ENCODE data around the gene TIAM2.
A peak's percentile ranks its signal among the peaks of the same experiment; 100 is the strongest.
"Not testable (repeated sequence)": the region's sequence is repeated elsewhere in the genome, so short reads cannot be mapped to it uniquely, and the experiment has no call there.

Gene TIAM2

DNA sequence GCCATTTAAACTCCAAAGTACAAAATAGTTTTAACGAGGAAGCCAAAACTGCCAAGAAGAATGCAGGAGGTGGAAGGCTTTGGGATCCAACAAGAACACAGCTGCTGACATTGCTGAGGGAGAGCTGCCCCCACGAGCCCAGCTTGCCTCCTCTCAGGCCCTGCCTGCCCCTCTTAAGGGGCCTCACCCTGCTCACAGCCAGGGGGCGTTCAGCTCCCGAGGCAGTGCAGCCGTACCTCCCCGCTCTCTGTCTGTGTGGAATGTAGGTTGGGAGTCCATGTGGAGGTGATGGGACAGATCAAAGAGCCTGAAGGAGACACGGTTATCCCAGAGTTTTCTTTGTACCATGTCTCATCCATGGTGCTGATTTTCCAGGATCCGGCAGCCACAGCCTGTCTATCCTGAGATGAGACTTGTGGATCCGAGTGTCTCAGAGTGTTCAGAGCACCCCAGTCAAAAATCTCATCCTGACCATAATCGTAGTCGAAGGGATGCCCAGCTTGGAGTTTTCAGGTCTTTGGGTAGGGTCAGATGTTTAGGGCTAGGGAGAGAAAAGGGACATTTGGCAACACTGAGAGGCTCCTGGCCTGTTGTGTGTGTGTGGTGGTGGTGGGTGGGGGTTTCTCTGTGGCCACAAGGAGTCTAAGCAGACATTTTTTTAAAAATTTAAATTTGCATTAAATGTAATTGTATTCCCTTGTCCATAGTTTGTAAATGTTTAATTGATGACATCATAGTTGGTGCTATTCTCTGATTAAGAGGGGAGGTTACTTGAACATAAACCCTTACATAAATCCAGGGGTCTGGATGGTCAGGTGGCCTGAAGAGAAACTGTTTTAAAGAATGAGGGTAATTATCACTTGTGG is 157.3 kb downstream of the TIAM2 start:
- no peak for DNase-seq
- intact Hi-C loops (cut with DNase I), result no loop called here

DNA sequence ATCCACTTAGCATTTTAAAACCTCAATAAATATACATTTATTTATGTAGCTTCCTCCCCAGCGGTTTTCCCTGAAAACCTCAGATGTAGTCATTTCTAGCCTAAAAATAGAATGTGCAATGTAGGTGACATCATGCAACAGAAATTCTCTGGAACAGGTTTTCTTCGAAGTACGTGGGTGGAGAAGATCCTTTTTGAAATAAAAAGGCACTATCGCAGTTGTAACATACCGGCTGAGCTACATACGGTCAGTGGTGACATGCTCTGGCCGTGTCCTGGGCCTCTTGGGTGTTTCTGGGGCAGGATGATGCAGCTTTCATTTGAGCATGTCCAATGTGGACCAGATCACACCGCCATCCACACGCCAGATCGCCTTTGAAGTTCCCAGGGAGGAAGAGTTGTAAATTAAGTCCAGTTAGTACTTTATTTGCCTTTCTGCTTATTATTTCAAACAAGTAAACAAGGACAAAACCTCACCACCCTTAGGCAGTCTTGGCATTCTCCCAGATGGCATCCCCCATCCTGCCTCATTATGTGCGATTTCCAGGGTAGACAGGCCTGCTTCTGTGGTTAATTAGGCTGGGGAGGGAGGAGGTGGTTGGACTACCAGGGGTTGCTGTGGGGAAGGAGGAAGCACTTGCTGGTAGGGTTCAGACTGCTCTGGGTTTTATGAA is 159.2 kb downstream of the TIAM2 start:
- intact Hi-C loops (cut with DNase I), result no loop called here
- no peak for DNase-seq

DNA sequence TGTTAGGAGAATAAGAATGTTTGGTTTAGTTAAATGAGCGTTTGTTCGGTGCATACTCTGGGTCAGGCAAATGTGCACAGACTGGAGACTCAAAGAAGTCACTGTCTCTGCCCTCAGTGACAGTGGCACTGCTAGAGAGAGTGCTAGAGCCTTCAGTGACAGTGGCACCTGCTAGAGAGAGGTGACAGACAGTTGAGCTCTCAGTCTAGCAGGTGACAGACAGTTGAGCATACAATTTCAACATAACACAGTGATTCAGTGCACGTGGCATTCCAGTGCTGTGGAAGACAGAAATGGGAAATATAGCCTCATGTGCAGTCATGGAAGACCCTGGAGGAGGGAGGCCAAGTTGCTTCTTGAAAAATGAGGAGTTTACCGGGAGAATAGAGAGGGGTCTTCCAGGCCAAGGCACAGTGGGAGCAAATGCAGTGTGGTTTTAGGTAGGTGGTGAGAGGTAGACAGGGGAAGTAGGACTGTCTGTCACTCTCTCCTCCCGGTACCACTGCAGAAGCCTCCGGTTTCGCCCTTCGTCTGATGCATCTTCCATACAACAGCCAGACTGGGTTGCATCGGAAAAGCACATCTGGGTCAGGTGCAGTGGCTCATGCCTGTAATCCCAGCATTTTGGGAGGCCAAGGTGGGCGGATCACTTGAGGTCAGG is 160.8 kb downstream of the TIAM2 start:
- DNase-seq, result no peak
- intact Hi-C loops (cut with DNase I), result no loop called here

DNA sequence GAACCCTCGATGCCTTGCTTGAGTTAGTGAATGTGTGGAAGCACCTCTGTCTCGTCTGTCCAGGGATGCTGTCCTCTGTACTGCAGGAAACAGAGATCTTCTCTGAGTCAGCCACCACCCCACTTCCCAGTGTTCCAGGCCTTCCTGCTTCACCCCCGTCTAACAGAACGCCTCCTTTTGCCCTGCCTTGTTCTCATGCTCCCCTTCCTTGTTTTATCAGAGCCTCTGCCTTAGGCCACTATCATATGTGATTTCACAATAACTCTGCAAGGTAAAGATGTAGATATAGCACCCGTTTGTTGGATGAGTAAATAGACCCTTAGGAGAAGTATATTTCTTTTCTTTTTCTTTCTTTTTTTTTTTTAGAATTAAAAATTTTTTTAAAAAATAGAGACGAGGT is 162.0 kb downstream of the TIAM2 start:
- no peak for DNase-seq
- intact Hi-C loops (cut with DNase I), result no loop called here

DNA sequence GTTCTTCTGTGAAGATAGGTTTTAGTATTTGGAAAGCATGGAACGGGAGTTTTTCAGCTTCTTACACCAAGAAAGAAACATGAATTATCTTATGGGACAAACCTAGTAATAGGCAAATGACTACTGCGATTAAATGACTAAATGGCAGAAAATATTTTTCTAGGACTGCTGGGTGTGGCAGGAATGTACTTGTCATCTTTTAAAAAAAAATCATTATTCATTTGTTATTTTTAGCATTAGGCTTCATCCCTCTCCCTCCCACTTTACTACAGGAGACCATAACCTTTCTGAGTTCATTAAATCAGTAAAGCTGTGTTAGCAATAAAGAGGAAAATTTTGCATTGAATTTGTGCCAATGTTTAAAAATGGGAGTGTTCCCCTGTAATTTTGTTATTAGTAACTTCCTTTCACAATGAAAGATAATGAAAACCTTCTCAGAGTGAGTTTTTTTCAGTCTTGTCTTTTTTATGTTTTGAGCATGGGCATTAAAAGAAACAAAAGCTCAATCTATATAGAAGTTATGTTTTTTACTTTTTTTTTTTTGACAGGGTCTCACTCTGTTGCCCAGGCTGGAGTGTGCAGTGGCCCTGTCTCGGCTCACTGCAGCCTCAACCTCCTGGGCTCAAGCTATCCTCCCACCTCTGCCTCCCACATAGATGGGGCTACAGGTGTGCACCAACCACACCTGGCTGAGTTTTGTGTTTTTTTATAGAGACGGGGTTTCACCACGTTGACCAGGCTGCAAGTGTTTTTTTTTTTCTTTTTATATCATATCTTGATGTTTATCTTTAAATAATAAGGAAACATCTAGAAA is 163.1 kb downstream of the TIAM2 start:
- intact Hi-C loops (cut with DNase I), result no loop called here
- DNase-seq, result no peak

DNA sequence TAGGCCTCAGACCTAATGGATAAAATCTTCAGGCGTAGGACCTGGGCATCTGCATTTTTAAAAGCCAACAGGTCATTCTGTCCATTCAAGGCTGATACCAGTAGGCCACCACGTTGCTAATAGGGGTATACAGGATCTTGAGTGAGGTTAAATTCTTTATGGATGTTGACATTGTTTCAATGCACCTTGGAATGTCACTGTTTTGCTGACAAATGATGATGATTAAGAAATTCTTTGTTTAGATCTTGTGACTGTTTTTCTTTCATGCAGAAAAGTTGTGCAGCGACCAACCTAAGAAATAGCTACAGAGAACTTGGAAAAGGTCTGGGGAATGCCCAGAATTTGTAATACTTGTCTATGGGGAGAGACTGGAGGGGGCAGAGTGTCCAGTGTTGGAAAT is 167.6 kb downstream of the TIAM2 start:
- intact Hi-C loops (cut with DNase I), result no loop called here
- DNase-seq, result no peak

DNA sequence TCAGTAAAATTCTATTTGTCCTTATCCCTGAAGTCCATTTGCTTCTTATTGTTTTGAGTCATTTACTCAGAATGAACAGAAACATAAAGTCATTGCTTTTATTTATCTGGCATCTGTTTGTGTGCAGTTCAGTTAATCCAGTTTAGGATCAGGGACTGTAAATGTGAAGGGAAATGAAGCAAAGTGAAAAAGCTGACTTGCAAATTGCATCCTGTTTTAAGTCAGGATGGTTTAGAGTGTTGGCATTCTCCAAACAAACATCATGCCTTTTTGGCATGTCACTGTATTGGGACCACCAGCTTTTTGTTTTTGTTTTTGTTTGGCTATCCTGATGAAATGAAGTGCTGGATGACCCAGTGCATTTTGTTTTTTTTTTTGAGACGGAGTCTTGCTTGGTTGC is 168.5 kb downstream of the TIAM2 start:
- intact Hi-C loops (cut with DNase I), result no loop called here

DNA sequence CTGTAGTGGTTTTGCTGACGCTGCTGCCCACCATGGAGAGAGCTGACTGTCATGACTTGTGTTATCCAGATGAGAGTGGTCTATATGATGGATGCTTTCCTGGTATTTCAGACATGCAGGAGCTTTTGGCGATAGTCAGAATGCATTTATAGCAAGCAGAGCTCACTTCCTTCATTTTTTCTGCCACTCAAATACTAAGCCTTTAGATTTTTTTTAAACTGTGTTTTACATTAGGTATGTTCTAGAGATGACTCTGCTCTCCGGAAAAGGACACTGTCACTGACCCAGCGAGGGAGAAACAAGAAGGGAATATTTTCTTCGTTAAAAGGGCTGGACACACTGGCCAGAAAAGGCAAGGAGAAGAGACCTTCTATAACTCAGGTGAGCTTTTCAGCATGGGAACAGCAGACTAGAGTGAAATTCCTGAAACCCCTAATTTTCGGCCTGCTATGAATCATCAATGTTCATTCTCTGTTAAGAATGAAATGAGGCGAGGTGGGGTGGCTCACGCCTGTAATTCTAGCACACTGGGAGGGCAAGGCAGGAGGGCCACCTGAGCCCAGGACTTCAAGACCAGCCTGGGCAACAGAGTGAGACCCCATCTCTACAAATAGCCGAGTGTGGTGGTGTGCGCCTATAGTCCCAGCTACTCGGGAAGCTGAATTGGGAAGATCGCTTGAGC is 170.1 kb downstream of the TIAM2 start:
- intact Hi-C loops (cut with DNase I), result no loop called here
- no peak for DNase-seq

More for the DNA sequence above, 168.5 kb downstream of the TIAM2 start:
- no peak for DNase-seq

DNA sequence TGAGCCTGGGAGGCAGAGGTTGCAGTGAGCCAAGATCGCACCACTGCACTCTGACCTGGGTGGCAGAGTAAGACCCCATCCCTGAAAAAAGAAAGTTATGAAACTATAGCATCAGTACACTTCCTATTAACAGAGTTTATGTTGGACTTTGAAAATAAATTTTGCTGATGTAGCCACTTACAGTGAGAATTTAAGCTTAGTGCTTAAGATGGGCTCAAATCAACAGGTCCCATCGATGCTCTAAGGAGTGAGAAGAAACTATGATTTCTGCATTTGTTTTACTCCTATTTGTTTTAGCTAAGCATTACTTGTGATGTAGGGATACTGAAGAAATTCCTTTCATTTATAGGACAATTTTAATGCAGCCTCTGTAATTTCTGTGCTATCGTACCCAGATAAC is 175.4 kb downstream of the TIAM2 start:
- intact Hi-C loops (cut with DNase I), result loop anchor here (5.0 kb wide), 1 partner anchor 493 kb away; no protein-coding TSS in a partner anchor
- no peak for DNase-seq

DNA sequence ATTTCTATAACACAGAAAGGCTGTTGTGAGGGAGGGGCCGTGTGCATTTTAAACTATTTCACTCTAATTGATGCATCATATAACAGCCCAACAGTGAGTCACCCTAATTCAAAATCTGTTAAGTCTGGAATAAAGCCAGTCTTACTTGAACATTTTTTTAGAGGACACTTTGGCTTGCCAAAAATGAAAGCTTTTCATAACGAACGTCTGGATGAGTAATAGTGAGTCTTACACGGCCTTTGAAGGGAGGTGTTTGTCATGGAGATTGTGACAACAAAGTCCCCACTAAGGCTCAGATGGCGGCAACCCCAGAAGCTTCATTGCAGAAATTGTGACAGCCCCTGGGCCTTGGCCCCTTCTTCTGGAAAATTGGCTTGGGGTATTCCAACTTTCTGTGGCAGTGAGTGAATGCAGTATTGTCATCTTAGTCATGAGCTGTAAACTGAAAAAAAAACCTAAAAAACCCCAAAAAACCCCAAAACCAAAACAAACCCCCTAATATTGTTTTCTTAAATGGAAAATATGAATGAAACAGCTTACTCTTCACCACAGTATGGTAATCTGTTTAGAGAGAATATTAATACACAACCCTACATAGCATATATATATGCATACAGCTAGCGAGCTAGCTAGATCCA is 176.1 kb downstream of the TIAM2 start:
- intact Hi-C loops (cut with DNase I), result loop anchor here (5.0 kb wide), 1 partner anchor 494 kb away; no protein-coding TSS in a partner anchor
- DNase-seq, result peak in 4 of 10 donors; percentile 18 to 89 (median 69)

DNA sequence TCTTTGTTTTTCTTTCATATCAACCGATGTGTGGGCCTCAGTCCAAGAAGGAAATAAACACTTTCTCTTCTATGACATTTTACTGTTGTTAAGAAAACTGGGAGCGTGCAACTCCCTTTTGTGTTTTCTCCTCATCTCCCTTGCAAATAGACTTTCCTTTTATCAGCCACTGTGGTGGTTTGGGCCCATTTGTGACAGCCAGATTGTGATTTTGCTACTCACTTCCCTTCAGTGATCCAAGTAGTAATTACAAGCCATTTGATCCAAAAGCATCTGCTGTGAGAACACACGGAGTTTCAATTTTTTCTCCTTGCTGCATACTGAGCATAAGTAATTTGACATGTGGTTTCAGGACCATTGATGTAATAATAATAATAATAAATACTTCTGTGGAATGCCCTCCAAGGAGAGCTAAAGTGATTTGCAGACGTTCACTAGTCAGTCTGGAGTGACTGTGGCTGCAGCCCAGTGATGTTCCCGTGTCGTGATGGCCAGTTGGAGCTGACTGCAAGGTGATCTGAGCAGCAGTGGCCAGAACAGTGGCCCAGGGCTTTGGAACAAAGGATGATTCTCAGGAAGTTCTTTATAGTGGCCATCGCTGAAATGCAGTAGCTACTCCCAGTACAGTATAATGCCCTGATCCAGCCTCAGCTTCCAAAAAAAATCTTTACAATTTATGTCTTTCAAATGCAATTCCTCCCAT is 176.8 kb downstream of the TIAM2 start:
- intact Hi-C loops (cut with DNase I), result loop anchor here (5.0 kb wide), 1 partner anchor 495 kb away; no protein-coding TSS in a partner anchor
- DNase-seq, result peak in 1 of 10 donors; percentile 71

DNA sequence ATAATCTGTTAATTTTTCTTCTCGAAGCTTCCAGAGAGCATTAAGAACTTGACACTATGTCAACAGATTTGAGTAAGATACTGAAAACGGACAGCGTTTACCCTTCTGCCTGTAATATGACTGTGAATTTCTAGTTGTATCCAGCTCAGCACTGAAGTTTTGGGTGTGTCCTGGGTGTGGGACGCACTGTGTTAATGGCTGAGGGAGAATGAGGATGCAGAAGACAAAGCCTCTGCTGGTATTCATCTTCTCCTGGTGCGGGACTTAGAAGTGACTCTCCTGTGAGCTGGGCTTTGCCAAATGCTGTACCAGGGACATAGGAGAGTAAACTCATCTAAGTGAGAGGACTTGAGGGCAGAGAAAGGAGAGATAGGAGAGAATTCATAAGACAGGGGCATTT is 178.4 kb downstream of the TIAM2 start:
- intact Hi-C loops (cut with DNase I), result loop anchor here (5.0 kb wide), 1 partner anchor 496 kb away; no protein-coding TSS in a partner anchor
- DNase-seq, result no peak

DNA sequence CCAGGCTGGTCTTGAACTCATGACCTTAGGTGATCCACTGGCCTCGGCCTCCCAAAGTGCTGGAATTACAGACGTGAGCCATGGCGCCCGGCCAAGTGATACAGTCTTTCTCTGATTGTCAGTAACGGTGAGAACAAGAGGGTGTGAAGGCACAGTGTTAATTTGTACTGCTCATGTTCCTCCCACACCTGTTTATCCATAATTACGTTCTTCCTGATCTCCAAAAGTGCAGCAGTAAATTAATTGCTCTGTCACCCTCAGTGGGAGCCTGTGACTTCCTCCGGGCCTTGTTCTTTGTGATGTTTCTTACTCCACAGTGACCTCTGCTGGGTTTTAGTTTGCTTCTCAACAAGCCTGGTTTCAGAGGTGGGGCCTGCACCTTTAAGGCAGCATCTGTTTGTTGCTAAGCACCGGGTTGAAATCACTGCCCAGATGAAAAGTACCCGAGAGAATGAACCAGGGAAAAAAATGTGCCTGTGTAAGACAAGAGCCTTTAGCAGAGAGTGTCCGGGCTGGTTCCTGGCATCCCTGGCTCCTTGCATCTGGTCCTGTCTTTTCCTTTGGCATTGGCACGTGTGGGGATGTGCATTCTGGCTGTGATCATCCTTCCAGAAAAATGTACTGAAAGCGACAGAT is 179.6 kb downstream of the TIAM2 start:
- intact Hi-C loops (cut with DNase I), result loop anchor here (1.0 to 5.0 kb wide), 3 partner anchors 246 to 497 kb away; no protein-coding TSS in a partner anchor
- peak in 8 of 10 donors; percentile 35 to 90 (median 58) for DNase-seq

DNA sequence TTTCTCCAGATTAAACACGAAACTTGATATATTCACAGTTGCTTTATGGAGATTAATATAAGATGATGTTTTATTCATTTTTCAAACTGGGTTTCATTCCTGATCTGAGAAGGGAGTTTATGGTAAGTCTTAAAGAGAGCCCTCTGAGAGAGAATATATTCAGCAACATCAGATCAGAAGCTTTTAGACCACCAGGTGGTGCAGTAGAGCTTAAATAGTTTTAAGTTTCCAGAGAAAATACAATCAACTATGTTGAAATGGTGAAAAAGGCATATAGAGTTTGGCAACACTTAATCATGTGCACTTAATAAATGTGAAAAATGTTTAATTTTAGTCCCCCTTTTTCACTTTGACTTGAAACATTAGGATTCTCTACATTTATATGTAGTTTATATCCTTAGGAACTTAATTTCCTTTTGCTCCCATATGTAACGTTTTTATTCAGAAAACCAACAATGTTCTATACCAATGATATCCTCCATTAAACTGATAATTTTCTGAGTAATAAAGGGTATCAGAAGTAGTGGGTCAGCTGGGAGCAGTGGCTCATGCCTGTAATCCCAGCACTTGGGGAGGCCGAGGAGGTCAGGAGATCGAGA is 182.3 kb downstream of the TIAM2 start:
- intact Hi-C loops (cut with DNase I), result loop anchor here (2.0 kb wide), 2 partner anchors 71 to 137 kb away; partner anchors contain the start of gene TFB1M
- peak in 1 of 10 donors; percentile 32 for DNase-seq

DNA sequence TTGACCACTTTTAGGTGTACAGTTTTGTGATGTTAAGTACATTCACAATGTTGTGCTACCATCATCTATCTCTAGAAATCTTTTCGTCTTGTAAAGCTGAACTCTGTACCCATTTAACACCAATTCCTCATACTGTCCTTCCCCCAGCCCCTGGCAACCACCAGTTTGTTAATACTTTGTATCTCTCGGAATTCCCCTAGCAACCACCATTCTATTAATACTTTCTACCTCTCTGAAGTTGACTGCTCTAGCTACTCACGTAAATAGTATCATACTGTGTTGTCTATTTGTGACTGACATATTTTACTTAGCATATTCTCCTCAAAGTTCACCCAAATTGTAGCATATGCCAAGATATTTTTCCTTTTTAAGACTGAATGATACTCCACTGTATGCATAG is 186.4 kb downstream of the TIAM2 start:
- no peak for DNase-seq
- intact Hi-C loops (cut with DNase I), result no loop called here

DNA sequence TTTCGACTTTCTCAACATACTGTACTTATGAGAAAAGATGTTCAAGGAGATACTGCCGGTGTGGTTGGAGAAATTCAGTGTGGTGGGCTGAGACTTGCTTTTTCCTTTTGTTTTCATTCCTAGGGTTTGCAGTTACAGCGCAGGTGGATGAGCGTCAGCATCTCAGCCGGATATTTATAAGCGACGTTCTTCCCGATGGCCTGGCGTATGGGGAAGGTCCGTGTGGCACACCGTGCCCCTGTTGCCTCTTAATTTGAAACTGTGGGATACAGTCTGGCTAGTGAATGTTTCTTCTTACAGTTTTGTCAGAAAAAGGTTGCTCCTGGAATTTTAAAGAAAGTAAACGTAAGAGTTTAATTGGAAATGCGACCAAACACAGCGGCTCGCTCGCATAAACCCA is 187.0 kb downstream of the TIAM2 start:
- intact Hi-C loops (cut with DNase I), result no loop called here
- no peak for DNase-seq

DNA sequence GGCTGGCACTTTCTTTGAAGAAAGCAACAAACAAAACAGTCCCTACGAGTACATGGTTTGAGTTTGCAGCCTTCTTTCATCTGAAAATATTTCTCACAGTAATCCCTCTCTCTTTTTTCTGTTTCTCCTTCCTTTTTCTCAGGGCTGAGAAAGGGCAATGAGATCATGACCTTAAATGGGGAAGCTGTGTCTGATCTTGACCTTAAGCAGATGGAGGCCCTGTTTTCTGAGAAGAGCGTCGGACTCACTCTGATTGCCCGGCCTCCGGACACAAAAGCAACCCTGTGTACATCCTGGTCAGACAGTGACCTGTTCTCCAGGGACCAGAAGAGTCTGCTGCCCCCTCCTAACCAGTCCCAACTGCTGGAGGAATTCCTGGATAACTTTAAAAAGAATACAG is 188.0 kb downstream of the TIAM2 start:
- no peak for DNase-seq
- intact Hi-C loops (cut with DNase I), result no loop called here

DNA sequence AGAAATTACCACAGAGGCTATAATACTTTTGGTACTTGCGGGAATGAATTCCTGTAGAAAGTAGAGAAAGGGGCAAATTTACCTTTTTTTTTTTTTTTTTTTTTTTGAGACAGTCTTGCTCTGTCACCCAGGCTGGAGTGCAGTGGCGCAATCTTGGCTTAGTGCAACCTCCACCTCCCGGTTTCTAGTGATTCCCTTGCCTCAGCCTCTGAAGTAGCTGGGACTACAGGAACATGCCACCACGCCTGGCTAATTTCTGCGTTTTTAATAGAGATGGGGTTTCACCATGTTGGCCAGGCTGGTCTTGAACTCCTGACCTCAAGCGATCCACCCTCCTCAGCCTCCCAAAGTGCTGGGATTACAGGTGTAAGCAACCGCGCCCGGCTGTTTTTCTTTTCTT is 189.9 kb downstream of the TIAM2 start:
- intact Hi-C loops (cut with DNase I); DNase-seq: not testable (repeated sequence)
